Naive thymus-derived CD8-positive, alpha-beta T cell (primary cell): ENCODE results near the gene CDH4. TPM values are rescaled to one million over a fixed set of nuclear protein-coding genes. Genes with fewer than 3 reads are reported as not detected.
A peak's percentile ranks its signal among the peaks of the same experiment; 100 is the strongest.

Source experiments
- ATAC-seq, 2 donors: fragments of 150-1000 bp; cut with Tn5 transposase in 1 of 2; sonication (Bioruptor Pico), chemical (Tn5 transposase) in 1 of 2; 1 replicate in 1 of 2; 2 replicates in 1 of 2; pipeline ENCODE4 v1.10.0; 2021; ENCODE audit warnings: mild to moderate bottlenecking in 2 of 2, moderate library complexity in 2 of 2
- POLR2A ChIA-PET: fragments of 350-600 bp; sonication (Branson Sonifier 250); formaldehyde crosslinking; loops from one replicate; lab custom pipeline; 2021; ENCODE audit warnings: antibody characterized with exemption; lab: Charles Lee
- DNase-seq, 10 donors: peaks; one replicate each; pipeline versions ENCODE4 v3.0.0 to v3.0.0-alpha.2; 2020 to 2022
- H3K27ac Mint-ChIP-seq, 10 donors: one replicate each; pipeline ENCODE4 v1.8.0; 2020 to 2022; ENCODE audit warnings: mild to moderate bottlenecking in 10 of 10, mixed read lengths in 10 of 10, moderate library complexity in 4 of 10, inconsistent platforms in 1 of 10
- H3K27me3 Mint-ChIP-seq, 5 donors: one replicate each; pipeline ENCODE4 v1.8.0; 2021 to 2022; ENCODE audit warnings: mixed read lengths in 5 of 5
- H3K36me3 Mint-ChIP-seq, 3 donors: one replicate each; pipeline ENCODE4 v1.8.0; 2020 to 2022; ENCODE audit warnings: mixed read lengths in 3 of 3, mild to moderate bottlenecking in 2 of 3, inconsistent platforms in 1 of 3
- H3K4me1 Mint-ChIP-seq, 4 donors: one replicate each; pipeline ENCODE4 v1.8.0; 2021 to 2022; ENCODE audit warnings: mixed read lengths in 4 of 4
- H3K4me3 Mint-ChIP-seq, 10 donors: one replicate each; pipeline ENCODE4 v1.8.0; 2020 to 2022; ENCODE audit warnings: mild to moderate bottlenecking in 10 of 10, mixed read lengths in 10 of 10, moderate library complexity in 6 of 10, inconsistent platforms in 1 of 10
- H3K9me3 Mint-ChIP-seq, 9 donors: one replicate each; pipeline ENCODE4 v1.8.0; 2020 to 2022; ENCODE audit warnings: mixed read lengths in 9 of 9, mild to moderate bottlenecking in 3 of 9, inconsistent platforms in 1 of 9, moderate library complexity in 1 of 9
- polyA plus RNA-seq, 3 donors: library from polyadenylated mRNA; unstranded; fragments of 300-500 nt; fragmentation: Illumina TruSeq; gene quantifications; one replicate each; pipeline ENCODE4 v1.2.3, GENCODE V29; 2021
- total RNA-seq, 8 experiments: library from RNA in 2 of 8; stranded (reverse) in 2 of 8; gene quantifications; one replicate each; pipeline ENCODE4 v1.2.3 and lab custom pipeline; 2021 to 2026

CDH4 gene
- total and polyA plus RNA-seq, 5 experiments from 2014 or later: 0.07 to 0.44 (median 0.15) TPM; not detected in 1

DNA sequence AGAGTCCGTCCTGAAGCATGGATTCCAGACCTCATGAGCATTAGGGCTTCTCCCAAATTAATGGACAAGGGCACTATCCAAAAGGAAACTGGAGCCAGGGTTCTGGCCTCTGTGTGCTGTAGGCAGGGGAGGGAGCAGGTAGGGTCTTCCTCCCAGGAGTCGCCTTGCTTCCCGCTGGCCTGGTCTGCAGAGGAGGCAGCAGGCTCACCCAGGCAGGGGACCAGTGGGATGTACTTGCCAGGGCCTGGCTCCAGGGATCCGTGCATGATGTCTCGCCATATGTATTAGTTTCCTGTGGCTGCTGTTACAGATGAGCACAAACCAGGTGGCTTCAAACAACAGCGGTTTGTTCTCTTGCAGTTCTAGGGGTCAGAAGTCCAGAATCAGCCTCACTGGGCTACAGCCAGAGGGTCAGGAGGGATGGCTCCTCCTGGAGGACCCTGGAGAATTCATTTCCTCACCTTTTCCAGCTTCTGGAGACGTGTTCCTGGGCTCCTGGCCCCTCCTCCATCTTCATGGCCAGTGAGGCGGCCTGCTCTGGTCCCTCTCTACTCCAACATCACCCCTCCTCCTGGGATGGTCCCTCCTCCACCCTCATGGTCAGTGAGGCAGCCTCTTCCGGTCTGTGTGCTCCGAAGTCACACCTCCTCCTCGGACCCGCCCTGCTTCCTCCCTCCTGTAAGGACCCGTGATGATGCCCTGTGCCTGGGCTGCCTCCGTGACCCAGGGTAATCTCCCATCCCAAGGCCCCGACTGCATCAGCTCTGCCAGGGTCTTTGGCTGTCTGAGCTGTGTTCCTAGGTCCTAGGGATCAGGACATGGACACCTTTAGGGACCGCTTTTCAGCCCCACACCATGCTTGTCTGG, 329.1 kb downstream of the CDH4 start:
- Mint-ChIP-seq H3K4me1 (peaks cover 0 to 2% (median 0%) of the 10 kb centered on the region in 4 donors), H3K9me3 (peaks cover 0 to 3% (median 0%) of the 10 kb centered on the region in 9 donors), H3K4me3 (no peak overlapping the region), H3K27me3 (peaks cover 0 to 11% (median 10%) of the 10 kb centered on the region in 5 donors), H3K36me3 (no peaks in the 10 kb centered on the region), H3K27ac (no peak overlapping the region)
- ATAC-seq: no peak
- POLR2A ChIA-PET: no interaction called here
- no peak for DNase-seq

DNA sequence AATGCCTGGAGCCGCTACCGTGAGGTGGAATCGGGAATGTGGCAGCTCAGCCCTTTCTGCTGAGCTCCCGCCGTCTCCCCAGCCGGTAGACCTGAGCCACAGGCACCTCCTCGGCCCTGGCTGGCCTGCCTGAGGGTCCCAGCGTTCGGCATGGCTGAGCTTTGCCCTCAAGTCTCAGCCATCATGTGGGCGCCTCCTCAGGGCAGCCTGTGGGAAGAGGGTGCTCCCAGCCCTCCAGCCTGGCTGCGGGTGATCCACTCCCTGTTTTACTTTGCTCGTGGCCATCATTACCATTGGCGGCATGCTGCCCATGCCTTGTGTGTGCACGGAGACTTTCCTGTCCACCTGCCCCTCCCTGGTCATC, 329.7 kb downstream of the CDH4 start:
- POLR2A ChIA-PET: no interaction called here
- H3K4me3 Mint-ChIP-seq: no peak overlapping the region
- no peak overlapping the region for H3K27ac Mint-ChIP-seq
- ATAC-seq: no peak
- no peak for DNase-seq
- no peaks in the 10 kb centered on the region for H3K36me3 Mint-ChIP-seq
- peaks cover 0 to 2% (median 0%) of the 10 kb centered on the region in 4 donors for H3K4me1 Mint-ChIP-seq
- H3K27me3 Mint-ChIP-seq: peaks cover 0 to 11% (median 10%) of the 10 kb centered on the region in 5 donors
- peaks cover 0 to 3% (median 0%) of the 10 kb centered on the region in 9 donors for H3K9me3 Mint-ChIP-seq

DNA sequence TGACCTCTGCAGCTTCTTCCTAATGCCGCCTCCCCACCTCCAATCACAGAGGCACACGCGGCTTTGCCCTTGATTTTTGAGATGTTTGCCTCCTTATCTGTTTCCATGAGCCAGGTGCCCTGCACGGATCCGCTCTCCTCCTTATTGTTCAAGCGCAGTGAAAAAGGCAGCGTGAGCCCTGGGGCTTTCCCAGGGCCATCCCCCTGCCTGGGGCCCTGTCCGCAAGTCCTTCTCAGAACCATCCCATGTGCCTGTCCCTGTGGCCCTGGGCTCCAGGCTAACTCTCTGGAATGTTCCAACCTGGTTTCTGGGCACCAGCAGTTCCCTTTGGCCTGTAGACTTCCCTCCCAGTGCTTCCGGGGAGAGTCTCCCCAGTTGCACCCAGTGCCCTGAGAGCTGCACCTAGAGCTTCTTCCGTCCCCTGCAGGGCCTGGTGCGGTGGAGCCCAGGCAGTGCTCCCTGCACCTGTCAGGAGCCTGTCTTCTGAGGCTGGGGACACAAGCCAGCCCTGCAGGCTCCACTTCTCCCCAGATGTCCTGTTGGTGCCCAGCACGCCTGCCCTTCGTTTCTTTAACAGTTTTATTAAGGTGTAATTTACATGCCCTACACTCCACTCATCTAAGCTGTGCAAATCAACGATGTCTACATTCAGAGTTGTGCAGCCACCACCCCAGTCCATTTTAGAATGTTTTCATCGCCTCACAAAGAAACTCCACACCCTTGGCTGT, 330.3 kb downstream of the CDH4 start:
- ATAC-seq: no peak
- no peak overlapping the region for H3K4me3 Mint-ChIP-seq
- H3K4me1 Mint-ChIP-seq: peaks cover 0 to 2% (median 0%) of the 10 kb centered on the region in 4 donors
- peaks cover 0 to 11% (median 10%) of the 10 kb centered on the region in 5 donors for H3K27me3 Mint-ChIP-seq
- no peaks in the 10 kb centered on the region for H3K36me3 Mint-ChIP-seq
- H3K9me3 Mint-ChIP-seq: peaks cover 0 to 3% (median 0%) of the 10 kb centered on the region in 9 donors
- peak overlapping the region in 1 of 10 donors; percentile 37 for H3K27ac Mint-ChIP-seq
- DNase-seq: no peak
- POLR2A ChIA-PET: no interaction called here

DNA sequence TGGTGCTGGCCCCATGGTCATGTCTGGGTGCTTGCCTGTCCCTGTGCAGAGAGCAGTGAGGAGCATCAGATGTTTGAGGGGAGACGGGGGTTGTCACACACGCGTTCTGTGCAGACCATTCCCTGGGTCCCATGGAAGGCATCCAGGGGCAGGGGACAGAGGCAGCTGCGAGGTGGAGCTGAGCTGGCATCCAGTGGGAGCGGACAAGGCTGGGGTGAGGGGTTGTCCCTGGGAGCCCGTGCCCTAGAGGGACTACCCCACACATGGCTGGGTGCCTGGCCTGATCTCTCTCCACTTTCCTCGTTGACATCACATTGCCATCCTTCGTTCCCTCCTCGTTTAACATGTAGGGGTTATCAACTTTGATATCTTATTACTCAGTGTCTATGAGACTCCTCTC, 331.3 kb downstream of the CDH4 start:
- ATAC-seq (no peak), DNase-seq (no peak)
- H3K27me3 Mint-ChIP-seq: peaks cover 0 to 12% (median 10%) of the 10 kb centered on the region in 5 donors
- no peak overlapping the region for H3K4me3 Mint-ChIP-seq
- POLR2A ChIA-PET: no interaction called here
- no peaks in the 10 kb centered on the region for H3K36me3 Mint-ChIP-seq
- peaks cover 0 to 4% (median 0%) of the 10 kb centered on the region in 9 donors for H3K9me3 Mint-ChIP-seq
- H3K27ac Mint-ChIP-seq: no peak overlapping the region
- H3K4me1 Mint-ChIP-seq: peaks cover 0 to 2% (median 0%) of the 10 kb centered on the region in 4 donors

DNA sequence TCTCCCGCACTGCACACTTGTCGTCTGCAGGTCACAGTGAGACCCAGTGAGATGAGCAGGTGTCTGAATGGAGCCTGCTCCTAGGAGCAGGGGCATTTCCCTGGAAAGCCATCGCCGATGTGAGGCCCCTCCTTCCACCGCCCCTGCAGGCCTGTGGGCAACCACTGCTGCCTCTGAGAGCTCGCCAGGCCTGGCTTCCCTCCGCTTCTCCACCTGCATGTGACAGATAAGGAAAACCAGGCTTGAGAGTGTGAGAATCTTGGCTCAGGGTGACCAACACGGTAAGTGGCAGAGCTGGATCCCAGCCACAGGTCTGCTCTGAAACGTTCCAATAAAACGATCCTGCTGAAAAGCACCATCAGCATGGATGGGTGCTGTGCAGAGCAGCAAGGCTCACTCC, 332.8 kb downstream of the CDH4 start:
- peaks cover 0 to 2% (median 0%) of the 10 kb centered on the region in 4 donors for H3K4me1 Mint-ChIP-seq
- ATAC-seq (no peak), DNase-seq (no peak)
- POLR2A ChIA-PET: no interaction called here
- H3K27me3 Mint-ChIP-seq: peaks cover 0 to 20% (median 12%) of the 10 kb centered on the region in 5 donors
- no peak overlapping the region for H3K4me3 Mint-ChIP-seq
- no peaks in the 10 kb centered on the region for H3K36me3 Mint-ChIP-seq
- H3K9me3 Mint-ChIP-seq: peaks cover 0 to 10% (median 0%) of the 10 kb centered on the region in 9 donors
- H3K27ac Mint-ChIP-seq: no peak overlapping the region

DNA sequence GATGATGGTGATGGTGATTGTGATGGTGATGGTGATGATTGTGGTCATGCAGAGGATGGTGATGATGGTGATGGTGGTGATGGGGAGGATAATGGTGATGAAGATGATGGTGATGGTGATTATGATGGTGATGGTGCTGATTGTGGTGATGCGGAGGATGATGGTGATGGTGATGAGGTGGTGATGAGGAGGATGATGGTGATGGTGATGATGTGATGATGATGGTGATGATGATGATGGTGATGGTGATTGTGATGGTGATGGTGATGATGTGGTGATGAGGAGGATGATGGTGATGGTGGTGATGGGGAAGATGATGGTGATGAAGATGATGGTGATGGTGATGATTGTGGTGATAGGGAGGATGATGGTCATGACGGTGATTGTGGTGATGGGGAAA, 333.7 kb downstream of the CDH4 start:
- no peak overlapping the region for H3K4me3 Mint-ChIP-seq
- peaks cover 0 to 20% (median 12%) of the 10 kb centered on the region in 5 donors for H3K27me3 Mint-ChIP-seq
- no peaks in the 10 kb centered on the region for H3K36me3 Mint-ChIP-seq
- peaks cover 0 to 2% (median 0%) of the 10 kb centered on the region in 4 donors for H3K4me1 Mint-ChIP-seq
- H3K27ac Mint-ChIP-seq: no peak overlapping the region
- no peak for ATAC-seq
- no peak for DNase-seq
- POLR2A ChIA-PET: no interaction called here
- H3K9me3 Mint-ChIP-seq: peaks cover 0 to 11% (median 0%) of the 10 kb centered on the region in 9 donors

DNA sequence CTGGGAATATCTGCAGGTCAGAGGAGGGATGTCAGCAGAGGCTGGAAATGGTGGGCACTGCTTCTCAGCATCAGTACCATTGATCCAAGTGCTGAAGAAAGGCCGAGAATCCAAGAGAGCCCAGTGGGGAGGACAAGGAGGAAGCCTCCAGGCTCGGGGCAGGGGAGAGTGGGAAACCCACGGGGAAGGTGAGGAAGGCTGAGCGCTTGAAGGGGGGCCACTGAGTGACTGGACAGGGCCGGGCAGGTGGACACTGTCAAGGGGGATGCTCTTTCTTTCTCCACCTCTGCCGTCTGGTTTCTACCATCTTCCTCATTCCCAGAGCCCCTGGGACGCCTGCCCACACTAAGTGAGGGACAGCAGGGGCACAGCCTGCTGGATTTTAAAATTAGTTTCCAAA, 335.0 kb downstream of the CDH4 start:
- POLR2A ChIA-PET: no interaction called here
- Mint-ChIP-seq H3K27me3 (peaks cover 0 to 18% (median 12%) of the 10 kb centered on the region in 5 donors), H3K9me3 (peaks cover 0 to 22% (median 6%) of the 10 kb centered on the region in 9 donors), H3K27ac (no peak overlapping the region), H3K4me1 (peaks cover 0 to 2% (median 0%) of the 10 kb centered on the region in 4 donors), H3K4me3 (no peak overlapping the region), H3K36me3 (peaks cover 0 to 8% (median 0%) of the 10 kb centered on the region in 3 donors)
- ATAC-seq (no peak), DNase-seq (no peak)

DNA sequence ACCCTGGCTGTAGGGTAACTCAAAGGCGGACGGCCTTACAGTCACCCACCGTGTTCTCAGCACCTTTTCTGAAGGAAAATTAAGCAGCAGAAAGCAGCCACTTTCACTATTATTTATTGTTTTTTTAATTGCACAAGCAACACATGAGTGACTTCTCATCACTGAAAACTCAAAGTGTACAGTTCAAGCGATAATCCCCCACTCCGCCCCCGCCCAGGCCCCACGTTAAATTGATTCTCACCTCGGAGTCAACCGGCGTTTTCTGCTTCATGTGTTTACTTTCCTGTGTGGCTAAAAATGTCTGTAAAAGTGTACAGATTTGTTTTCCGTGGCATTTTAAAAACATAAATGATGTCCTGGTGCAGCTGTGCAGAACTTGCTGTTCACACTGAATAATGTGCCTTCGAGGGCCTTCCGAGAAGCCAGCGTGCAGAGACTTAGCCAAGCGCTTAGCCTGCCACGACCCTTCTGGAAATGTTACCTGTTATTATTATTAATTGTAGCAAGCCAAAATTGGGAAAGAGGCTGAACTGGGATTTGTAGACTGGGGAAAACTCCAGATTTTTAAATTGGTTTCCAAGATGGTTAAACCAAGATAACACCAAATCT, 335.7 kb downstream of the CDH4 start:
- Mint-ChIP-seq H3K36me3 (peaks cover 0 to 8% (median 0%) of the 10 kb centered on the region in 3 donors), H3K4me3 (no peak overlapping the region), H3K27me3 (peaks cover 0 to 11% (median 4%) of the 10 kb centered on the region in 5 donors), H3K9me3 (peaks cover 0 to 30% (median 12%) of the 10 kb centered on the region in 9 donors), H3K4me1 (no peaks in the 10 kb centered on the region), H3K27ac (no peak overlapping the region)
- ATAC-seq (no peak), DNase-seq (no peak)
- POLR2A ChIA-PET: no interaction called here

DNA sequence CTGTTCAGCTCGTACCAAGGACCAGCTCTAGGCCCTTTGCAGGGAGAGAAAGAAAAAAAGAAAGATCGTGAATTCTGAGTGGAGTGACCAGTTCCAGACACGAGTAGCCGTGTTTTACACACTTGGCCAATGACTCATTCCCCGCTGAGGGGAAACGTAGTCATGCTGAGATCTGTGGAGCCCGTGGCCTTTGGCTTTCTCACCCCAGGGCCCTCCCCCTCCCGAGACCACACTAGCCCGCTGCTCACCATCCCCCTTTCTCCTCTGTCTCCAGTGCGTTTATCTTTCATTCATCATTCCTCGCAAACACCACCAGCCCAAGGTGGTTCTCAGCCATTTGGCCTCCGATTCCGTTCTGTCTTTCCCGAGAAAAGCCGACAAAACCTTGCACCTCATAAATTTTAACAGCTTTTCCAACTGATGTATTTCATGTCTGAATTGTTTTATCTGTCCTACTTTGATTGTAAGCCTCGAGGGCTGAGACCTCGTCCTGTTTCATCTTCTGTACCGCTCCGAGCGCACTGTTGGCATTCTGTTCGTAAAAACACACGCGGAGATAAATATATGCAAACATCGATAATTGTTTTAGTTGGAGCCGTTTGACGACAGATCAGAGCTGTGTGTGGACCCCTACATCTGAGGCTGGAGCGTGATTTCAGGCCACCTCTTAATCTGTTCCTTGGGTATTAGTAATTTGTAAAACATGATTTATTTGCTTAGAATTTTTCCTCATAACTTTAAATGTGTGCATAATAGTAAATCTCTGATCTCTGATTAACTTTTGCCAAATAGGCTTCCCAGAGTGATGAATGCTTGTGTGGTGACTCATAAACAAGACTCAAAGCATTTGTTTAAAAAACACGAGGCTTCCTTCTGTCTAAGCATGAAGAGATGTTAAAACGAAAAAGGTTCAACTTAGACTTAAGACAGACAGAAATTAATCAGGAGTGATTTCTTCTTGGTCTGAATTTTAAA, 336.6 kb downstream of the CDH4 start:
- DNase-seq: no peak
- Mint-ChIP-seq H3K9me3 (peaks cover 0 to 35% (median 16%) of the 10 kb centered on the region in 9 donors), H3K27me3 (peaks cover 0 to 9% (median 3%) of the 10 kb centered on the region in 5 donors), H3K4me1 (no peaks in the 10 kb centered on the region), H3K36me3 (peaks cover 0 to 8% (median 0%) of the 10 kb centered on the region in 3 donors), H3K4me3 (no peak overlapping the region), H3K27ac (no peak overlapping the region)
- ATAC-seq: no peak
- POLR2A ChIA-PET: no interaction called here

DNA sequence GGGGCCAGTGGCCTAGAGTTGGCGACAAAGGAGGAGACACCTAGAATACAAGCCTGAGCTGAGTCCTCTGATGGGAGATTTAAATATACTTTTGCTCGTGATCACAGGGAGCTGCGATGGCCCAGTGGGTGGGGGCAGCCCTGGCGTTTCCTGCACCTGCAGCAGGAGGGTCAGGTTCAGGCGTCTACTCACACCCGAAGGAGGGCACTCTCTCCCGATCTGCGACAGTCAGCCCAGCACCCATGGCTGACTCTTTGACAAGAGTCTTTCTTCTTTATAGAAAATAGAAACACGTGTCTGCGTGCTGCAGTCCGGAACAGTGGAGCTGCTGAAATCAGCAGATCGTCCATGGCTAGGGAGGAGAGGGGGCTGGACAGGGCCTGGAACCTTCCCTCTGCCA, 338.2 kb downstream of the CDH4 start:
- Mint-ChIP-seq H3K36me3 (peaks cover 0 to 8% (median 0%) of the 10 kb centered on the region in 3 donors), H3K4me1 (no peaks in the 10 kb centered on the region), H3K27me3 (peaks cover 0 to 9% (median 3%) of the 10 kb centered on the region in 5 donors), H3K9me3 (peaks cover 0 to 35% (median 16%) of the 10 kb centered on the region in 9 donors), H3K4me3 (no peak overlapping the region), H3K27ac (no peak overlapping the region)
- DNase-seq: no peak
- POLR2A ChIA-PET: no interaction called here
- no peak for ATAC-seq

DNA sequence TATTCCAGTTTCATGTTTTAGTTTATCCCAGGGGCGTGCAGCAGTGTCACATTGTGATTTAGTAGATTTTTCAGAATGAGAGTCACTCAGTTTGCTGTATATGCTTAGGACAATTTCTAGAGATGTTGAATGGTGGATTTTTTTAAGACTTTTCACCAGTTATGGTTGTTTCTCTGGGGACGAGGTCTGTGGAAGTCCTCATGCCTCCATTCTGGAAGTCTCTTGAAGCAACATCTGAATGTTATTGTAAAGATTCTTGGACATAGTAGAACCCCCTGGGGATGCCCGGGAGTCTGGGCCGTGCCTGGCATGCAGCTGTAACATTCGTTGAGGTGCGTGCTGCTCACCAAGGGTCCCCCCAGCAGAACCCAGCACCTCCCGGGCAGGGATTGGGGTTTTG, 341.5 kb downstream of the CDH4 start:
- H3K9me3 Mint-ChIP-seq: peaks cover 0 to 48% (median 23%) of the 10 kb centered on the region in 9 donors
- peaks cover 0 to 12% (median 0%) of the 10 kb centered on the region in 3 donors for H3K36me3 Mint-ChIP-seq
- H3K27me3 Mint-ChIP-seq: peaks cover 0 to 10% (median 3%) of the 10 kb centered on the region in 5 donors
- H3K4me3 Mint-ChIP-seq: no peak overlapping the region
- POLR2A ChIA-PET: no interaction called here
- H3K4me1 Mint-ChIP-seq: no peaks in the 10 kb centered on the region
- no peak overlapping the region for H3K27ac Mint-ChIP-seq
- DNase-seq (no peak), ATAC-seq (no peak)
